ENCODE results near the gene ZSCAN10. TPM values are rescaled to one million over a fixed set of nuclear protein-coding genes. Genes with fewer than 3 reads are reported as not detected.

ZSCAN10 gene
- total RNA-seq, 2 experiments from 2014 or later, result 0.19 TPM; not detected in 1

- POLR2A ChIA-PET, result interaction anchor here (0.9 to 1.1 kb wide), 3 partner anchors 27 to 34 kb away, joined by 4 to 5 read pairs (median 4); partner anchors contain the start of gene ZNF213
- Mint-ChIP-seq H3K9me3 (no peaks in the 10 kb centered on the region), H3K27me3 (no peaks in the 10 kb centered on the region), H3K36me3 (no peaks in the 10 kb centered on the region), H3K27ac (peak overlapping the region; percentile 92), H3K4me1 (ENCODE audit: low read depth) (peaks cover 37% of the 10 kb centered on the region), H3K4me3 (peak overlapping the region; percentile 79)
- DNase-seq, result peak; percentile 71
- CTCF ChIA-PET, result interaction anchor here (0.6 to 13.1 kb wide), 17 partner anchors 9 to 71 kb away, joined by 3 to 266 read pairs (median 4); partner anchors contain the start of gene ZNF205
- intact Hi-C loops (cut with micrococcal nuclease), result loop anchor here (2.0 kb wide), 2 partner anchors 52 to 78 kb away; partner anchors contain the start of gene HCFC1R1
These were observed 2.1 kb upstream of the ZSCAN10 start for GRCh38 chr16:3101018-3101840.

GRCh38 chr16:3099732-3100499 lies 822 bp upstream of the ZSCAN10 start:
- Mint-ChIP-seq H3K27ac (peak overlapping the region; percentile 54), H3K4me3 (peak overlapping the region; percentile 65), H3K4me1 (ENCODE audit: low read depth) (peaks cover 39% of the 10 kb centered on the region), H3K36me3 (no peaks in the 10 kb centered on the region), H3K9me3 (no peaks in the 10 kb centered on the region), H3K27me3 (no peaks in the 10 kb centered on the region)
- DNase-seq, result peak; percentile 97
- POLR2A ChIA-PET, result interaction anchor here (1.5 kb wide), 1 partner anchor 34 kb away, joined by 4 read pairs; the partner anchor contains the start of gene IL32
- intact Hi-C loops (cut with micrococcal nuclease), result loop anchor here (1.0 to 2.0 kb wide), 5 partner anchors 24 to 77 kb away; partner anchors contain the start of gene HCFC1R1
- CTCF ChIA-PET, result interaction anchor here (1.1 to 13.1 kb wide), 5 partner anchors 29 to 72 kb away, joined by 4 to 266 read pairs (median 6); no protein-coding TSS in a partner anchor

- ChIA-PET POLR2A (interaction anchor here (1.5 kb wide), 1 partner anchor 34 kb away, joined by 4 read pairs; the partner anchor contains the start of gene IL32), CTCF (interaction anchor here (1.3 to 13.1 kb wide), 4 partner anchors 29 to 73 kb away, joined by 4 to 266 read pairs (median 10); no protein-coding TSS in a partner anchor)
- intact Hi-C loops (cut with micrococcal nuclease), result no loop called here
- no peak for DNase-seq
- no peaks in the 10 kb centered on the region for H3K36me3 Mint-ChIP-seq
- no peak overlapping the region for H3K4me3 Mint-ChIP-seq
- H3K4me1 Mint-ChIP-seq (ENCODE audit: low read depth), result peaks cover 44% of the 10 kb centered on the region
- H3K27me3 Mint-ChIP-seq, result no peaks in the 10 kb centered on the region
- H3K27ac Mint-ChIP-seq, result no peak overlapping the region
- no peaks in the 10 kb centered on the region for H3K9me3 Mint-ChIP-seq
These were observed 269 bp upstream of the ZSCAN10 start for GRCh38 chr16:3099395-3099731.

- H3K36me3 Mint-ChIP-seq, result no peaks in the 10 kb centered on the region
- peaks cover 42% of the 10 kb centered on the region for H3K4me1 Mint-ChIP-seq (ENCODE audit: low read depth)
- no peaks in the 10 kb centered on the region for H3K9me3 Mint-ChIP-seq
- POLR2A ChIA-PET, result interaction anchor here (0.7 kb wide), 1 partner anchor 30 kb away, joined by 3 read pairs; no protein-coding TSS in a partner anchor
- no peaks in the 10 kb centered on the region for H3K27me3 Mint-ChIP-seq
- DNase-seq, result no peak
- H3K4me3 Mint-ChIP-seq, result no peak overlapping the region
- no peak overlapping the region for H3K27ac Mint-ChIP-seq
- CTCF ChIA-PET, result interaction anchor here (1.0 to 13.1 kb wide), 6 partner anchors 31 to 71 kb away, joined by 3 to 266 read pairs (median 8); partner anchors contain the start of gene ZNF213
- intact Hi-C loops (cut with micrococcal nuclease), result no loop called here
These were observed 1.8 kb downstream of the ZSCAN10 start for GRCh38 chr16:3097266-3097665.

- Mint-ChIP-seq H3K4me3 (no peak overlapping the region), H3K27ac (peak overlapping the region; percentile 64), H3K9me3 (no peaks in the 10 kb centered on the region), H3K36me3 (no peaks in the 10 kb centered on the region), H3K27me3 (no peaks in the 10 kb centered on the region), H3K4me1 (ENCODE audit: low read depth) (peaks cover 35% of the 10 kb centered on the region)
- CTCF ChIA-PET, result interaction anchor here (0.6 to 13.1 kb wide), 15 partner anchors 11 to 72 kb away, joined by 3 to 266 read pairs (median 5); partner anchors contain the start of gene ZNF213
- POLR2A ChIA-PET, result interaction anchor here (1.0 to 1.3 kb wide), 3 partner anchors 9 to 33 kb away, joined by 3 to 5 read pairs (median 4); partner anchors contain the start of gene IL32
- no peak for DNase-seq
- intact Hi-C loops (cut with micrococcal nuclease), result loop anchor here (1.0 kb wide), 2 partner anchors 28 to 168 kb away; no protein-coding TSS in a partner anchor
These were observed 2.7 kb downstream of the ZSCAN10 start for GRCh38 chr16:3096362-3096761.

- no peaks in the 10 kb centered on the region for H3K9me3 Mint-ChIP-seq
- CTCF ChIA-PET, result interaction anchor here (0.6 to 13.1 kb wide), 15 partner anchors 11 to 72 kb away, joined by 3 to 266 read pairs (median 3); partner anchors contain the start of gene HCFC1R1
- POLR2A ChIA-PET, result interaction anchor here (0.9 to 1.3 kb wide), 5 partner anchors 10 to 54 kb away, joined by 3 to 5 read pairs (median 4); partner anchors contain the start of gene IL32
- H3K4me1 Mint-ChIP-seq (ENCODE audit: low read depth), result peaks cover 35% of the 10 kb centered on the region
- no peaks in the 10 kb centered on the region for H3K27me3 Mint-ChIP-seq
- peak overlapping the region; percentile 64 for H3K27ac Mint-ChIP-seq
- peak; percentile 81 for DNase-seq
- intact Hi-C loops (cut with micrococcal nuclease), result loop anchor here (1.0 to 2.0 kb wide), 3 partner anchors 28 to 168 kb away; no protein-coding TSS in a partner anchor
- H3K4me3 Mint-ChIP-seq, result no peak overlapping the region
- no peaks in the 10 kb centered on the region for H3K36me3 Mint-ChIP-seq
These were observed 3.2 kb downstream of the ZSCAN10 start for GRCh38 chr16:3095869-3096268.

- H3K27ac Mint-ChIP-seq, result peak overlapping the region; percentile 90
- H3K4me3 Mint-ChIP-seq, result peak overlapping the region; percentile 25
- ChIA-PET CTCF (interaction anchor here (0.7 to 2.6 kb wide), 7 partner anchors 12 to 89 kb away, joined by 3 to 13 read pairs (median 6); no protein-coding TSS in a partner anchor), POLR2A (no interaction called here)
- peaks cover 27% of the 10 kb centered on the region for H3K4me1 Mint-ChIP-seq (ENCODE audit: low read depth)
- H3K9me3 Mint-ChIP-seq, result no peaks in the 10 kb centered on the region
- peak; percentile 75 for DNase-seq
- H3K36me3 Mint-ChIP-seq, result no peaks in the 10 kb centered on the region
- no peaks in the 10 kb centered on the region for H3K27me3 Mint-ChIP-seq
- intact Hi-C loops (cut with micrococcal nuclease), result loop anchor here (1.0 to 2.0 kb wide), 4 partner anchors 19 to 72 kb away; no protein-coding TSS in a partner anchor
These were observed 4.6 kb downstream of the ZSCAN10 start for GRCh38 chr16:3094289-3095027.

- intact Hi-C loops (cut with micrococcal nuclease), result no loop called here
These were observed 6.6 kb downstream of the ZSCAN10 start for GRCh38 chr16:3092501-3092941.

GRCh38 chr16:3091551-3091950 lies 7.5 kb downstream of the ZSCAN10 start:
- no peak overlapping the region for H3K27ac Mint-ChIP-seq

More at GRCh38 chr16:3092501-3092941, 6.6 kb downstream of the ZSCAN10 start:
- Mint-ChIP-seq H3K27ac (no peak overlapping the region), H3K9me3 (no peaks in the 10 kb centered on the region), H3K4me3 (no peak overlapping the region), H3K27me3 (no peaks in the 10 kb centered on the region), H3K4me1 (ENCODE audit: low read depth) (peaks cover 35% of the 10 kb centered on the region), H3K36me3 (no peaks in the 10 kb centered on the region)
- no peak for DNase-seq
- ChIA-PET POLR2A (interaction anchor here (1.6 kb wide), 1 partner anchor 18 kb away, joined by 4 read pairs; no protein-coding TSS in a partner anchor), CTCF (interaction anchor here (2.6 kb wide), 1 partner anchor 9 kb away, joined by 9 read pairs; no protein-coding TSS in a partner anchor)

GRCh38 chr16:3089717-3090592 lies 9.1 kb downstream of the ZSCAN10 start:
- CTCF ChIA-PET, result interaction anchor here (1.0 to 1.8 kb wide), 3 partner anchors 13 to 45 kb away, joined by 3 to 4 read pairs (median 3); partner anchors contain the start of gene ZNF213
- intact Hi-C loops (cut with micrococcal nuclease), result no loop called here
- POLR2A ChIA-PET, result interaction anchor here (1.1 kb wide), 1 partner anchor 13 kb away, joined by 3 read pairs; no protein-coding TSS in a partner anchor
- H3K27ac Mint-ChIP-seq, result no peak overlapping the region
- H3K4me3 Mint-ChIP-seq, result no peak overlapping the region
- no peaks in the 10 kb centered on the region for H3K27me3 Mint-ChIP-seq
- no peaks in the 10 kb centered on the region for H3K36me3 Mint-ChIP-seq
- H3K4me1 Mint-ChIP-seq (ENCODE audit: low read depth), result peaks cover 34% of the 10 kb centered on the region
- DNase-seq, result no peak
- H3K9me3 Mint-ChIP-seq, result no peaks in the 10 kb centered on the region

More at GRCh38 chr16:3091551-3091950, 7.5 kb downstream of the ZSCAN10 start:
- Mint-ChIP-seq H3K27me3 (no peaks in the 10 kb centered on the region), H3K4me1 (ENCODE audit: low read depth) (peaks cover 41% of the 10 kb centered on the region), H3K4me3 (no peak overlapping the region), H3K36me3 (no peaks in the 10 kb centered on the region), H3K9me3 (no peaks in the 10 kb centered on the region)
- DNase-seq, result no peak
- intact Hi-C loops (cut with micrococcal nuclease), result no loop called here
- CTCF ChIA-PET, result interaction anchor here (1.0 to 2.6 kb wide), 6 partner anchors 10 to 77 kb away, joined by 3 to 9 read pairs (median 4); no protein-coding TSS in a partner anchor
- POLR2A ChIA-PET, result interaction anchor here (1.1 kb wide), 1 partner anchor 14 kb away, joined by 3 read pairs; no protein-coding TSS in a partner anchor

Measured in activated CD4-positive, alpha-beta memory T cell treated with anti-CD3 and anti-CD28 coated beads for 36 hours (primary cell).